Ovary (tissue), 3 donors: ENCODE results near the gene EEFSEC.

Source experiments
- CTCF ChIP-seq, 3 donors: fragments of 450-650 bp in 2 of 3; fragments of 200-600 bp in 1 of 3; IDR thresholded peaks; one replicate each; pipeline versions ENCODE4 v1.5.1 to v1.8.0; 2016 to 2022; ENCODE audit warnings: antibody characterized with exemption in 3 of 3, mild to moderate bottlenecking in 1 of 3
- EP300 ChIP-seq: sonication (generic); formaldehyde crosslinking; IDR thresholded peaks from one replicate; pipeline ENCODE4 v1.6.1; 2017; ENCODE audit warnings: antibody characterized with exemption
- POLR2A ChIP-seq: fragments of 450-650 bp; IDR thresholded peaks from one replicate; pipeline ENCODE4 v1.6.1; 2017; ENCODE audit warnings: antibody characterized with exemption, mild to moderate bottlenecking, moderate library complexity
- donor health status: DM: no; HTN: no; CAD: no.

GRCh38 chr3:128227507-128227906 lies 74.2 kb downstream of the EEFSEC start:
- TF ChIP-seq CTCF (IDR thresholded peaks at IDR 0.05) (no peak), POLR2A (no peak), EP300 (no peak)
